OCI-LY7 (cell line): ENCODE data around the gene RAB6A.

ENCODE experiments used
- CTCF ChIP-seq: fragments of 200-600 bp; sonication (generic); conservative IDR thresholded peaks from 2 replicates; pipeline ENCODE4 v1.5.1; 2014; ENCODE audit warnings: mild to moderate bottlenecking, antibody characterized with exemption, low read length, moderate library complexity, mixed read lengths
- EZH2phosphoT487 ChIP-seq: fragments of 200-600 bp; sonication (generic); IDR thresholded peaks from 2 replicates; pipeline ENCODE4 v1.6.1; 2018; ENCODE audit warnings: low read depth, borderline replicate concordance, mild to moderate bottlenecking, mixed run types, antibody characterized with exemption, low read length, moderate library complexity, mixed read lengths

DNA sequence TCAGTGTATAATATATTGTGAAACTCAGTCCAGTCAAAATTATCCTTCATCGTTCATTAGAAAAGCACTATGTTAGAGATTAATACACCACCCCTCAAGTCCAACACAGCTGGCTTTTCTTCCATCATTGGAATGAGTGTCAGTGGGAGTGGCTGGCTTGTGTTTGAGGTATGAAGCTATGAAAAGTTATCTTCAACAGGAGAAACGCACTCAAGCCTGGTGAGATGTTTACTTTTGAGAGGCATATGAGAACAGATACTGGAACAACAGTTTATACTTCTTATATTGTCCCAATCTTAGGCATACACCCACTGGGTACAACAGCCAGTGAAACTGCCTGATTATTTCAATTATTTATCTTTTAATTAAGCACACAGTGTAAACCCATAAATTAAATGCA lies 80.2 kb downstream of the RAB6A start:
- TF ChIP-seq CTCF (no peak), EZH2phosphoT487 (no peak)
